ENCODE data around the gene PTPRE. TPM values are rescaled to one million over a fixed set of nuclear protein-coding genes. Genes with fewer than 3 reads are reported as not detected.

PTPRE gene
- polyA plus RNA-seq, 1 of the 3 experiments (the other 2 are of a cell fraction) = 11.8 TPM

- Histone ChIP-seq H3K9me2 (no peaks in the 10 kb centered on the region), H3K4me1 (ENCODE audit: control insufficient read depth in 1 of 2, insufficient read depth in 2 of 2, low read depth in 1 of 2, low read length in 1 of 2) (no peaks in the 10 kb centered on the region; a peak in 1 of 4 replicates), H3K27me3 (ENCODE audit: insufficient read depth) (no peaks in the 10 kb centered on the region), H4K20me1 (ENCODE audit: insufficient read depth) (peaks cover 4% of the 10 kb centered on the region; the same call in 1 of the 2 replicates), H3K4me2 (no peak overlapping the region), H3F3A (replicated peaks; ENCODE audit: insufficient read depth) (no peaks in the 10 kb centered on the region), H3K36me3 (replicated peaks in 1 of 2; ENCODE audit: control insufficient read depth in 1 of 2, insufficient read depth in 2 of 2, low read length in 1 of 2) (peaks cover 19 to 79% of the 10 kb centered on the region in 2 experiments), H3K9ac (no peak overlapping the region), H2AFZ (ENCODE audit: low read depth) (no peak overlapping the region), H3K4me3 (ENCODE audit: low read depth in 2 of 2, low read length in 1 of 2) (no peak overlapping the region), H3K27ac (ENCODE audit: low read depth in 2 of 2, low read length in 1 of 2) (no peak overlapping the region), H3K9me3 (no peaks in the 10 kb centered on the region), H3K79me2 (ENCODE audit: insufficient read depth) (peaks cover 7% of the 10 kb centered on the region; the same call in 1 of the 2 replicates)
- 95% methylated on average over 19 of the region's 19 CpGs for WGBS (ENCODE audit: low lambda C conversion rate)
- POLR2A ChIA-PET = interaction anchor here (0.6 kb wide), 1 partner anchor 20 kb away, joined by 3 read pairs; no protein-coding TSS in a partner anchor
- no peak for TF ChIP-seq NFIC (IDR thresholded peaks at IDR 0.05; ENCODE audit: borderline replicate concordance)
- TF ChIP-seq MEF2A (IDR thresholded peaks at IDR 0.05; ENCODE audit: borderline replicate concordance, low read depth) = no peak
- no peak for TF ChIP-seq GATA2 (CRISPR knock-in tag; IDR thresholded peaks at IDR 0.05)
- no peak for TF ChIP-seq USF1 (IDR thresholded peaks at IDR 0.05; ENCODE audit: borderline replicate concordance, low read depth)
- DNase-seq = no peak
- CTCF ChIA-PET = interaction anchor here (1.2 to 2.9 kb wide), 3 partner anchors 33 to 109 kb away, joined by 4 to 9 read pairs (median 5); no protein-coding TSS in a partner anchor
These were observed 195.8 kb downstream of the PTPRE start for GRCh38 chr10:128102480-128103228.

DNA sequence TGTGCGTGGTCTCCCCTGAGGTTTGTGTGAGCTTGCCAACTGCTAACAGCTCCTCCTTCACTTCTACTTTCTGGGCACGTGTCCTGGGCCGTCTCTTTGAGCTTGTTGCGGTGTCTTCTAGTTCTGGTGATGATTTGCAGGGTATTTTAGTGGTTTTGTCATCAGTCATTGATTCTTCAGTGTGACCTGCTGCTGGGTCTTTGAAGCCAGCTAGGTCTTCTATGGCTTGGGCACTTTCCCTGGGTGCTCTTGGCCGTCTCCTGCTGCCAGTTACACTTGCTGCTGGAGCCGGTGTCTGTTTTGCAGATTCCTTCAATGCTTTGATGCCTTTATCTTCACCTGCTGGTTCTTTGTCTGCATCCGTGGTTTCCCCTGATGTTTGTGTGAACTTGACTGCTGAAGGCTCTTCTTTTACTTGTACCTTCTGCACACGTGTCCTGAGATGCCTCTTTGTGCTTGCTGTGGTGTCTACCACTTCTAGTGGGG is 196.4 kb downstream of the PTPRE start:
- Histone ChIP-seq H3K27me3 (ENCODE audit: insufficient read depth) (no peaks in the 10 kb centered on the region), H3K9me2 (no peaks in the 10 kb centered on the region), H3K9me3 (no peaks in the 10 kb centered on the region), H3F3A (replicated peaks; ENCODE audit: insufficient read depth) (no peaks in the 10 kb centered on the region), H3K4me3 (ENCODE audit: low read depth in 2 of 2, low read length in 1 of 2) (no peak overlapping the region), H3K9ac (no peak overlapping the region), H3K4me1 (ENCODE audit: control insufficient read depth in 1 of 2, insufficient read depth in 2 of 2, low read depth in 1 of 2, low read length in 1 of 2) (no peaks in the 10 kb centered on the region; a peak in 1 of 4 replicates), H3K36me3 (replicated peaks in 1 of 2; ENCODE audit: control insufficient read depth in 1 of 2, insufficient read depth in 2 of 2, low read length in 1 of 2) (peaks cover 25 to 83% of the 10 kb centered on the region in 2 experiments), H2AFZ (ENCODE audit: low read depth) (no peak overlapping the region), H3K79me2 (ENCODE audit: insufficient read depth) (peaks cover 10% of the 10 kb centered on the region; the same call in 1 of the 2 replicates), H4K20me1 (ENCODE audit: insufficient read depth) (peaks cover 8% of the 10 kb centered on the region; the same call in 1 of the 2 replicates), H3K27ac (ENCODE audit: low read depth in 2 of 2, low read length in 1 of 2) (no peak overlapping the region), H3K4me2 (no peak overlapping the region)
- ChIA-PET POLR2A (no interaction called here), CTCF (interaction anchor here (1.2 to 2.9 kb wide), 3 partner anchors 34 to 109 kb away, joined by 4 to 9 read pairs (median 5); no protein-coding TSS in a partner anchor)
- DNase-seq = no peak
- 94% methylated on average over 8 of the region's 8 CpGs for WGBS (ENCODE audit: low lambda C conversion rate)
- TF ChIP-seq ELF1 (IDR thresholded peaks at IDR 0.05) = no peak
- no peak for TF ChIP-seq CTCF (IDR thresholded peaks at IDR 0.05)
- no peak for TF ChIP-seq USF1 (IDR thresholded peaks at IDR 0.05; ENCODE audit: borderline replicate concordance, low read depth)
- no peak for TF ChIP-seq RFX5 (IDR thresholded peaks at IDR 0.05; ENCODE audit: low read length)
- TF ChIP-seq CHD2 (IDR thresholded peaks at IDR 0.05; ENCODE audit: low read length, partially characterized antibody) = no peak
- TF ChIP-seq FOXM1 (IDR thresholded peaks at IDR 0.05; ENCODE audit: low read depth) = no peak
- no peak for TF ChIP-seq GABPA (IDR thresholded peaks at IDR 0.05; ENCODE audit: low read depth)
- no peak for TF ChIP-seq SIN3A (IDR thresholded peaks at IDR 0.05; ENCODE audit: borderline replicate concordance, low read depth, low read length)
- TF ChIP-seq YY1 (IDR thresholded peaks at IDR 0.05; ENCODE audit: low read depth) = no peak
- TF ChIP-seq RAD21 (IDR thresholded peaks at IDR 0.05; ENCODE audit: low read length) = no peak
- no peak for TF ChIP-seq SMC3 (IDR thresholded peaks at IDR 0.05; ENCODE audit: low read depth, low read length)
- no peak for TF ChIP-seq JUND (IDR thresholded peaks at IDR 0.05)
- TF ChIP-seq, protein P1, sequence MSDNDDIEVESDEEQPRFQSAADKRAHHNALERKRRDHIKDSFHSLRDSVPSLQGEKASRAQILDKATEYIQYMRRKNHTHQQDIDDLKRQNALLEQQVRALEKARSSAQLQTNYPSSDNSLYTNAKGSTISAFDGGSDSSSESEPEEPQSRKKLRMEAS (IDR thresholded peaks at IDR 0.05; ENCODE audit: low read depth) = no peak
- no peak for TF ChIP-seq ZBTB33 (IDR thresholded peaks at IDR 0.05; ENCODE audit: borderline replicate concordance, low read depth)
- TF ChIP-seq RCOR1 (IDR thresholded peaks at IDR 0.05; ENCODE audit: low read length) = no peak
- TF ChIP-seq PBX3 (IDR thresholded peaks at IDR 0.05) = no peak
- no peak for TF ChIP-seq NFIC (IDR thresholded peaks at IDR 0.05; ENCODE audit: borderline replicate concordance)
